Neural progenitor cell (in vitro differentiated cells): ENCODE results near the gene IFRD1. TPM values are rescaled to one million over a fixed set of nuclear protein-coding genes. Genes with fewer than 3 reads are reported as not detected.

Experiments
- DNase-seq: peaks from one replicate; pipeline ENCODE4 v3.0.0-alpha.2; 2016; ENCODE audit warnings: low spot score
- H2AFZ ChIP-seq: fragments of 200-600 bp; sonication (generic); replicated peaks from 2 replicates; pipeline ENCODE4 v1.6.1; 2016; ENCODE audit warnings: antibody characterized with exemption
- H3F3A ChIP-seq: fragments of 200-600 bp; sonication (generic); 2 replicates; pipeline ENCODE4 v1.6.1; 2016; ENCODE audit warnings: antibody characterized with exemption, low read depth
- H3K27ac ChIP-seq: fragments of 200-600 bp; sonication (generic); 2 replicates; pipeline ENCODE4 v1.5.1; 2016; ENCODE audit warnings: mild to moderate bottlenecking
- H3K27me3 ChIP-seq: fragments of 200-600 bp; sonication (generic); 2 replicates; pipeline ENCODE4 v1.6.1; 2016; ENCODE audit warnings: mild to moderate bottlenecking, moderate library complexity
- H3K36me3 ChIP-seq: fragments of 200-600 bp; sonication (generic); 2 replicates; pipeline ENCODE4 v1.5.1; 2016
- H3K4me1 ChIP-seq: fragments of 200-600 bp; sonication (generic); 2 replicates; pipeline ENCODE4 v1.6.1; 2016; ENCODE audit warnings: mixed run types
- H3K4me2 ChIP-seq: fragments of 200-600 bp; sonication (generic); 2 replicates; pipeline ENCODE4 v1.6.1; 2016
- H3K4me3 ChIP-seq: fragments of 200-600 bp; sonication (generic); 2 replicates; pipeline ENCODE4 v1.5.1; 2016
- H3K79me2 ChIP-seq: fragments of 200-600 bp; sonication (generic); 2 replicates; pipeline ENCODE4 v1.6.1; 2016; ENCODE audit warnings: low read depth
- H3K9ac ChIP-seq: fragments of 200-600 bp; sonication (generic); 2 replicates; pipeline ENCODE4 v1.6.1; 2016
- H3K9me3 ChIP-seq: fragments of 200-600 bp; sonication (generic); 2 replicates; pipeline ENCODE4 v1.5.1; 2016; ENCODE audit warnings: low read depth
- H4K20me1 ChIP-seq: fragments of 200-600 bp; sonication (generic); 2 replicates; pipeline ENCODE4 v1.6.1; 2016; ENCODE audit warnings: low read depth
- H3K27ac Mint-ChIP-seq: 3 replicates; pipeline ENCODE4 v1.8.0; 2021; ENCODE audit warnings: mixed read lengths
- H3K27me3 Mint-ChIP-seq: 2 replicates; pipeline ENCODE4 v1.8.0; 2022; ENCODE audit warnings: low read depth, mild to moderate bottlenecking, inconsistent platforms, moderate library complexity, mixed read lengths; ENCODE audit not compliant: insufficient read depth
- H3K36me3 Mint-ChIP-seq: 3 replicates; pipeline ENCODE4 v1.8.0; 2021; ENCODE audit warnings: mixed read lengths
- H3K4me1 Mint-ChIP-seq: 3 replicates; pipeline ENCODE4 v1.8.0; 2021; ENCODE audit warnings: mixed read lengths
- H3K4me3 Mint-ChIP-seq: 3 replicates; pipeline ENCODE4 v1.8.0; 2021; ENCODE audit warnings: mild to moderate bottlenecking, moderate library complexity, mixed read lengths
- H3K9me3 Mint-ChIP-seq: 3 replicates; pipeline ENCODE4 v1.8.0; 2020; ENCODE audit warnings: mixed read lengths
- EZH2 ChIP-seq: fragments of 200-600 bp; sonication (generic); IDR thresholded peaks from 2 replicates; pipeline ENCODE4 v1.6.1; 2017; ENCODE audit warnings: antibody characterized with exemption, mild to moderate bottlenecking, moderate library complexity
- EZH2phosphoT487 ChIP-seq: fragments of 200-600 bp; sonication (generic); IDR thresholded peaks from 2 replicates; pipeline ENCODE4 v1.6.1; 2017; ENCODE audit warnings: antibody characterized with exemption
- total RNA-seq: library from RNA; depleted of rRNA; stranded (reverse); fragments of >200 nt; gene quantifications from 2 replicates; pipeline ENCODE4 v1.2.3, GENCODE V29; 2015; ENCODE audit warnings: low replicate concordance
- TF ChIP-seq, protein P1 (sequence below): fragments of 200-600 bp; sonication (generic); IDR thresholded peaks from 2 replicates; pipeline ENCODE4 v1.5.1; 2017; ENCODE audit warnings: antibody characterized with exemption, mild to moderate bottlenecking

The IFRD1 gene
- total RNA-seq, 1 donor from 2014 or later: 110 TPM

DNA sequence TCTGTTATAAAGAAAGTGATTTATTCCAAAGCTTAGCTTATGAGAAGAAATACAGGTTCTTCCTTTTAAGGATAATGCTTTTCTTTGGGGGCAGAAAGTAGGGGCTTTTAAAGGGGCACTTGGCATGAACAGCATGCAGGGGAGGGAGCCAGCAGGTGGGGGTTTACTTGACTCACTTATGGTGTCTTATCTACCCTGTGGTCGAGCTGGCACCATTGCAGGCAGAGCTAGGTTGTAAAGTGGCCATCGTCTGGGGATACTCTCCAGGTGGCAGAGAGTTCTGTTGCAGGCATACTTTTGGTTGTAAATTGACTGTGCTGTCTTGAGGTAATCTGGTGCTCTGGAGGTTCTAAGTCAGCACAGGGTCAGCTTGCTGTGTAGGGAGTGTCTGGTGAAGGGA is 26.3 kb upstream of the IFRD1 start:
- no peaks in the 10 kb centered on the region for H3K36me3 ChIP-seq
- TF ChIP-seq EZH2 (no peak), EZH2phosphoT487 (no peak)
- TF ChIP-seq, protein P1, sequence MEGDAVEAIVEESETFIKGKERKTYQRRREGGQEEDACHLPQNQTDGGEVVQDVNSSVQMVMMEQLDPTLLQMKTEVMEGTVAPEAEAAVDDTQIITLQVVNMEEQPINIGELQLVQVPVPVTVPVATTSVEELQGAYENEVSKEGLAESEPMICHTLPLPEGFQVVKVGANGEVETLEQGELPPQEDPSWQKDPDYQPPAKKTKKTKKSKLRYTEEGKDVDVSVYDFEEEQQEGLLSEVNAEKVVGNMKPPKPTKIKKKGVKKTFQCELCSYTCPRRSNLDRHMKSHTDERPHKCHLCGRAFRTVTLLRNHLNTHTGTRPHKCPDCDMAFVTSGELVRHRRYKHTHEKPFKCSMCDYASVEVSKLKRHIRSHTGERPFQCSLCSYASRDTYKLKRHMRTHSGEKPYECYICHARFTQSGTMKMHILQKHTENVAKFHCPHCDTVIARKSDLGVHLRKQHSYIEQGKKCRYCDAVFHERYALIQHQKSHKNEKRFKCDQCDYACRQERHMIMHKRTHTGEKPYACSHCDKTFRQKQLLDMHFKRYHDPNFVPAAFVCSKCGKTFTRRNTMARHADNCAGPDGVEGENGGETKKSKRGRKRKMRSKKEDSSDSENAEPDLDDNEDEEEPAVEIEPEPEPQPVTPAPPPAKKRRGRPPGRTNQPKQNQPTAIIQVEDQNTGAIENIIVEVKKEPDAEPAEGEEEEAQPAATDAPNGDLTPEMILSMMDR: no peak
- H3K4me1 ChIP-seq: peaks cover 37% of the 10 kb centered on the region
- H4K20me1 ChIP-seq: no peaks in the 10 kb centered on the region
- no peaks in the 10 kb centered on the region for H3K36me3 Mint-ChIP-seq
- no peak overlapping the region for H3K4me2 ChIP-seq
- no peaks in the 10 kb centered on the region for H3K9me3 Mint-ChIP-seq
- H3K4me3 ChIP-seq: no peak overlapping the region
- H3F3A ChIP-seq: peaks cover 21% of the 10 kb centered on the region
- DNase-seq: no peak
- H3K4me1 Mint-ChIP-seq: peaks cover 47% of the 10 kb centered on the region
- no peaks in the 10 kb centered on the region for H3K9me3 ChIP-seq
- no peak overlapping the region for H3K27ac ChIP-seq
- no peaks in the 10 kb centered on the region for H3K27me3 ChIP-seq
- peak overlapping the region; percentile 9 for H3K27ac Mint-ChIP-seq
- no peak overlapping the region for H3K9ac ChIP-seq
- H2AFZ ChIP-seq: no peak overlapping the region
- no peaks in the 10 kb centered on the region for H3K79me2 ChIP-seq
- H3K27me3 Mint-ChIP-seq: peaks cover 3% of the 10 kb centered on the region
- no peak overlapping the region for H3K4me3 Mint-ChIP-seq

DNA sequence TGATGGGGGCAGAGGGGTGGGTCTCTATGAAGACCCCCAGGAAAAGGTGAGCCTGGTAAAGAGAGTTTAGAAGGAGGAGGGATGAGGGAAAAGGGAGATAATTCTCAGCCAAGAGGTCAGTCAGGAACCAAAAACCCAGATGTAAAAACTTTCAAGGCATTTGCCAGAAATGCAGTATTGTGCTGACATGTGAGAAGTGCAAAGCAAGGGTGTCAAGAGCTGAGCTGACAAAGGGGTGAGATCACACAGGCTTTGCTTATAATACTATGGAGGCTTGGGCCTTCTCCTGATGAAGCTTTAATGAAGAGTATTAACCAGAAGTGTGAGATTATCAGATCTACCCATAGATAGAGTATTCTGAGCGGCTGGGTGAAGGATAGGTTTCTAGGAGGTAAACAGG is 22.3 kb upstream of the IFRD1 start:
- Mint-ChIP-seq H3K36me3 (no peaks in the 10 kb centered on the region), H3K4me1 (peaks cover 12% of the 10 kb centered on the region), H3K27ac (no peak overlapping the region), H3K27me3 (peaks cover 3% of the 10 kb centered on the region), H3K4me3 (no peak overlapping the region), H3K9me3 (peaks cover 4% of the 10 kb centered on the region)
- no peak for DNase-seq
- Histone ChIP-seq H3F3A (no peaks in the 10 kb centered on the region), H3K9ac (no peak overlapping the region), H3K79me2 (no peaks in the 10 kb centered on the region), H3K27ac (no peak overlapping the region), H3K27me3 (no peaks in the 10 kb centered on the region), H3K36me3 (no peaks in the 10 kb centered on the region), H3K4me1 (peaks cover 8% of the 10 kb centered on the region), H3K4me3 (no peak overlapping the region), H4K20me1 (no peaks in the 10 kb centered on the region), H3K4me2 (no peak overlapping the region), H2AFZ (no peak overlapping the region), H3K9me3 (no peaks in the 10 kb centered on the region)
- no peak for TF ChIP-seq EZH2phosphoT487
- no peak for TF ChIP-seq EZH2
- TF ChIP-seq, protein P1: no peak

DNA sequence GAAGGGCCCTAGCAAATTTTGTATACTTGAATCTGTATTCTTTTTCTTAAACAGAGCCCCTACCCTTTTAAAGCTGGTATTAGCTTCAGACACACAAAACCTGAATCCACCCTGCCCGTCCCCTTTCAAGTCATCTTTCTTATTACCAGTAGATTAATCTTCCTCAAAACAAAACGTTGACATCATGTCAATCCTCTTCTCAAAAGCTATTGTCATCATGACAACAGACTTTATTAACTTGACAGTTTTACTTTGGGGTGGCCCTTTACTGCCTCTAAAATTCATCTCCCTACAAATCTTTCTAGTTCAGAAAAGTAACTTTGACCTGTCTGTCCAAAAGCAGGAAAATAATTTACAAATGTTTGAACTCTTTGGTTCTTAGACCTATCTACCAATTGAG is 21.5 kb upstream of the IFRD1 start:
- Histone ChIP-seq H4K20me1 (no peaks in the 10 kb centered on the region), H3K9ac (no peak overlapping the region), H3K9me3 (no peaks in the 10 kb centered on the region), H2AFZ (no peak overlapping the region), H3K4me2 (no peak overlapping the region), H3K79me2 (no peaks in the 10 kb centered on the region), H3K27ac (no peak overlapping the region), H3K27me3 (no peaks in the 10 kb centered on the region), H3K4me3 (no peak overlapping the region), H3K36me3 (no peaks in the 10 kb centered on the region), H3K4me1 (peaks cover under 1% of the 10 kb centered on the region), H3F3A (no peaks in the 10 kb centered on the region)
- Mint-ChIP-seq H3K27me3 (peaks cover 3% of the 10 kb centered on the region), H3K4me1 (peaks cover 5% of the 10 kb centered on the region), H3K9me3 (peaks cover 6% of the 10 kb centered on the region), H3K36me3 (no peaks in the 10 kb centered on the region), H3K4me3 (no peak overlapping the region), H3K27ac (no peak overlapping the region)
- no peak for DNase-seq
- TF ChIP-seq EZH2phosphoT487: no peak
- no peak for TF ChIP-seq EZH2
- TF ChIP-seq, protein P1: no peak
